OCI-LY1 (cell line): ENCODE measurements around the gene CPSF4.
"Not testable (repeated sequence)": the region's sequence is repeated elsewhere in the genome, so short reads cannot be mapped to it uniquely, and the experiment has no call there.

ENCODE experiments used
- EZH2 ChIP-seq: fragments of 200-600 bp; sonication (generic), shearing (Covaris generic); IDR thresholded peaks from 2 replicates; pipeline ENCODE4 v1.8.0; 2017; ENCODE audit warnings: borderline replicate concordance, mixed run types, mild to moderate bottlenecking, antibody characterized with exemption, low read length, moderate library complexity, mixed read lengths
- TF ChIP-seq, protein P1 (sequence below): fragments of 200-600 bp; sonication (generic), shearing (Covaris generic); IDR thresholded peaks from 2 replicates; pipeline ENCODE4 v1.5.1; 2017; ENCODE audit warnings: mild to moderate bottlenecking, antibody characterized with exemption, low read length, moderate library complexity, mixed read lengths

GRCh38 chr7:99501236-99501635, 62.5 kb downstream of the CPSF4 start:
- not testable (repeated sequence) for TF ChIP-seq EZH2
- TF ChIP-seq, protein P1, sequence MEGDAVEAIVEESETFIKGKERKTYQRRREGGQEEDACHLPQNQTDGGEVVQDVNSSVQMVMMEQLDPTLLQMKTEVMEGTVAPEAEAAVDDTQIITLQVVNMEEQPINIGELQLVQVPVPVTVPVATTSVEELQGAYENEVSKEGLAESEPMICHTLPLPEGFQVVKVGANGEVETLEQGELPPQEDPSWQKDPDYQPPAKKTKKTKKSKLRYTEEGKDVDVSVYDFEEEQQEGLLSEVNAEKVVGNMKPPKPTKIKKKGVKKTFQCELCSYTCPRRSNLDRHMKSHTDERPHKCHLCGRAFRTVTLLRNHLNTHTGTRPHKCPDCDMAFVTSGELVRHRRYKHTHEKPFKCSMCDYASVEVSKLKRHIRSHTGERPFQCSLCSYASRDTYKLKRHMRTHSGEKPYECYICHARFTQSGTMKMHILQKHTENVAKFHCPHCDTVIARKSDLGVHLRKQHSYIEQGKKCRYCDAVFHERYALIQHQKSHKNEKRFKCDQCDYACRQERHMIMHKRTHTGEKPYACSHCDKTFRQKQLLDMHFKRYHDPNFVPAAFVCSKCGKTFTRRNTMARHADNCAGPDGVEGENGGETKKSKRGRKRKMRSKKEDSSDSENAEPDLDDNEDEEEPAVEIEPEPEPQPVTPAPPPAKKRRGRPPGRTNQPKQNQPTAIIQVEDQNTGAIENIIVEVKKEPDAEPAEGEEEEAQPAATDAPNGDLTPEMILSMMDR: not testable (repeated sequence)
